K562 (cell line): ENCODE results near the gene FAM184B. TPM values are rescaled to one million over a fixed set of nuclear protein-coding genes. Genes with fewer than 3 reads are reported as not detected.

Source experiments
- ATAC-seq: fragments of 200-7000 bp; cut with Tn5 transposase; 3 replicates; pipeline ENCODE4 v1.9.1; 2020; ENCODE audit warnings: moderate library complexity
- BruUV-seq: library from RNA; stranded (reverse); fragments of 400-500 nt; replicated peaks from 2 replicates; lab custom pipeline; 2021; lab: Mats Ljungman, UMichigan
- CTCF ChIA-PET: fragments of 300-600 bp; formaldehyde crosslinking; extraction: SDS; loops from one replicate; lab custom pipeline; 2021; ENCODE audit warnings: low intra/inter-chr PET ratio; lab: Yijun Ruan, JAX
- POLR2A ChIA-PET: fragments of 300-600, 350-650 bp; sonication (Branson Sonifier 250); formaldehyde crosslinking; extraction: SDS; loops from one replicate; lab custom pipeline; 2021; ENCODE audit warnings: antibody characterized with exemption, inconsistent platforms; lab: Yijun Ruan, JAX
- DNase-seq, 4 experiments: peaks; one replicate each; pipeline versions ENCODE4 v3.0.0 to v3.0.0-alpha.2; 2011 to 2018; ENCODE audit warnings: low spot score in 3 of 4, mixed read lengths in 3 of 4; ENCODE audit errors: extremely low read depth in 1 of 4
- FAIRE-seq: peaks from 2 replicates; lab custom pipeline; 2011; peaks lifted over from hg19 to GRCh38; lab: Jason Lieb, UNC
- H2AFZ ChIP-seq: 2 replicates; pipeline ENCODE4 v1.6.0; 2011; ENCODE audit warnings: low read depth, low read length, control low read depth, inconsistent platforms
- H3K27ac ChIP-seq: fragments of 200-600 bp; 3 replicates; pipeline ENCODE4 v1.8.0; 2011; ENCODE audit warnings: low read depth, mild to moderate bottlenecking, control low read depth, inconsistent platforms, low read length, moderate library complexity, mixed read lengths; ENCODE audit errors: extremely low read depth
- H3K27me3 ChIP-seq, 2 experiments: fragments of 300-600 bp in 1 of 2; 2 replicates in 1 of 2; 3 replicates in 1 of 2; pipeline versions ENCODE4 v1.6.0 to v1.8.0; 2011; ENCODE audit warnings: inconsistent platforms in 2 of 2, low read length in 2 of 2, mild to moderate bottlenecking in 1 of 2, mixed read lengths in 1 of 2, moderate library complexity in 1 of 2; ENCODE audit not compliant: control insufficient read depth in 2 of 2, insufficient read depth in 2 of 2
- H3K36me3 ChIP-seq: fragments of 300-600 bp; 3 replicates; pipeline ENCODE4 v1.8.0; 2011; ENCODE audit warnings: mild to moderate bottlenecking, low read length, inconsistent platforms; ENCODE audit not compliant: control insufficient read depth, insufficient read depth
- H3K4me1 ChIP-seq, 2 experiments: fragments of 200-600 bp in 1 of 2; replicated peaks in 1 of 2; 2 replicates in 1 of 2; 3 replicates in 1 of 2; pipeline versions ENCODE4 v1.5.1 to v1.8.0; 2011; ENCODE audit warnings: inconsistent platforms in 2 of 2, low read length in 2 of 2, mild to moderate bottlenecking in 1 of 2, mixed read lengths in 1 of 2, moderate library complexity in 1 of 2; ENCODE audit not compliant: control insufficient read depth in 2 of 2, insufficient read depth in 2 of 2
- H3K4me2 ChIP-seq: 2 replicates; pipeline ENCODE4 v1.6.1; 2011; ENCODE audit warnings: low read length, control low read depth, inconsistent platforms, mixed read lengths; ENCODE audit not compliant: insufficient read depth
- H3K4me3 ChIP-seq: fragments of 200-600 bp; sonication (generic), shearing (Covaris generic); 2 replicates; pipeline ENCODE4 v1.5.1; 2016; ENCODE audit warnings: control low read depth, inconsistent platforms
- H3K79me2 ChIP-seq: fragments of 200-600 bp; 3 replicates; pipeline ENCODE4 v1.8.0; 2011; ENCODE audit warnings: low read length, inconsistent platforms; ENCODE audit not compliant: control insufficient read depth, insufficient read depth
- H3K9ac ChIP-seq, 2 experiments: 2 replicates each; pipeline versions ENCODE4 v1.6.0 to v1.6.1; 2011; ENCODE audit warnings: low read depth in 2 of 2, low read length in 2 of 2, control low read depth in 1 of 2, inconsistent platforms in 1 of 2, mild to moderate bottlenecking in 1 of 2, mixed read lengths in 1 of 2; ENCODE audit not compliant: insufficient read depth in 1 of 2
- H3K9me1 ChIP-seq: one replicate; pipeline ENCODE4 v1.6.0; 2011; ENCODE audit warnings: inconsistent platforms, mild to moderate bottlenecking, low read length, moderate library complexity; ENCODE audit not compliant: control insufficient read depth, insufficient read depth
- H3K9me3 ChIP-seq: replicated peaks from 2 replicates; pipeline ENCODE4 v1.5.1; 2011; ENCODE audit warnings: low read depth, low read length, inconsistent platforms; ENCODE audit not compliant: control insufficient read depth, insufficient read depth
- H4K20me1 ChIP-seq: replicated peaks from 2 replicates; pipeline ENCODE4 v1.6.1; 2011; ENCODE audit warnings: low read length, inconsistent platforms, mixed read lengths; ENCODE audit not compliant: control insufficient read depth, insufficient read depth
- ELK1 ChIP-seq: sonication (generic); formaldehyde crosslinking; IDR thresholded peaks from 2 replicates; pipeline ENCODE4 v1.8.1; 2022; ENCODE audit warnings: missing genetic modification reagents
- POLR3A ChIP-seq: IDR thresholded peaks from 2 replicates; pipeline ENCODE4 v1.6.1; 2011; ENCODE audit warnings: borderline replicate concordance, mild to moderate bottlenecking, moderate library complexity; ENCODE audit not compliant: insufficient read length, insufficient read depth; ENCODE audit errors: extremely low read depth
- TAF15 ChIP-seq: fragments of 200-400 bp; formaldehyde crosslinking; IDR thresholded peaks from 2 replicates; pipeline ENCODE4 v1.6.1; 2017; ENCODE audit warnings: mild to moderate bottlenecking, low read depth, low read length, moderate library complexity
- THAP12 ChIP-seq: fragments of 250-450 bp; sonication (Bioruptor Pico); IDR thresholded peaks from 2 replicates; pipeline ENCODE4 v1.9.0; 2021; ENCODE audit warnings: mild to moderate bottlenecking, inconsistent platforms
- WGBS: fragments of 100-300 bp; shearing (Covaris generic); methylation state at CpG from one replicate; pipeline ENCODE4 v1.1.6; 2016; ENCODE audit warnings: low coverage, mixed read lengths; ENCODE audit not compliant: insufficient coverage; ENCODE audit errors: missing lambda C conversion rate; 5-methylcytosine and 5-hydroxymethylcytosine counted together
- in situ Hi-C: fragments of 300-500 bp; cut with MboI; formaldehyde crosslinking; loops from 4 replicates; pipeline ENCODE4 v1.15.0; 2018; ENCODE audit warnings: inconsistent platforms, mixed read lengths
- intact Hi-C: fragments of 100-400 bp; cut with micrococcal nuclease; formaldehyde crosslinking; loops from 2 replicates; pipeline ENCODE4 v1.14.2; 2022
- polyA plus RNA-seq, 8 experiments: library from polyadenylated mRNA; depleted of rRNA in 4 of 8; stranded (reverse) in 5 of 8; unstranded in 3 of 8; fragments of >200 nt; fragmentation: Nextera tagmentation in 2 of 8; fragmentation: Illumina TruSeq in 1 of 8; extraction: Ambion mirVana in 2 of 8; extraction: Trizol in 1 of 8; gene quantifications; 2 replicates each; pipeline versions ENCODE4 v1.2.1 to v1.2.3, GENCODE V29; 2011 to 2014; ENCODE audit warnings: inconsistent platforms in 1 of 8, missing spikeins in 1 of 8
- total RNA-seq, 7 experiments: library from RNA; depleted of rRNA in 6 of 7; stranded (reverse); fragments of >200 nt in 6 of 7; fragmentation: Illumina TruSeq in 2 of 7; extraction: Trizol in 2 of 7; gene quantifications; 2 replicates each; pipeline versions ENCODE4 v1.2.1 to v1.2.3, GENCODE V29; 2011 to 2021; ENCODE audit warnings: low replicate concordance in 1 of 7

FAM184B gene
- total and polyA plus RNA-seq, 9 of the 15 experiments (the other 6 are each of a cell fraction or from before 2014, with no cell fraction given) = not detected

GRCh38 chr4:17761062-17761461 is 20.4 kb downstream of the FAM184B start:
- POLR2A ChIA-PET = interaction anchor here (0.7 kb wide), 1 partner anchor 161 kb away, joined by 3 read pairs; no protein-coding TSS in a partner anchor

More at GRCh38 chr4:17761062-17761461, 20.4 kb downstream of the FAM184B start:
- no peak overlapping the region for H3K4me3 ChIP-seq
- H3K9ac ChIP-seq = no peak overlapping the region
- no peaks in the 10 kb centered on the region for H3K9me1 ChIP-seq
- H3K4me1 ChIP-seq = no peaks in the 10 kb centered on the region
- H3K79me2 ChIP-seq = no peaks in the 10 kb centered on the region
- peaks cover 7 to 9% of the 10 kb centered on the region in 2 experiments; a peak in 4 of 5 replicates for H3K27me3 ChIP-seq
- FAIRE-seq (no peak), DNase-seq (no peak), ATAC-seq (no peak; the same call in 2 of the 3 replicates)
- H3K27ac ChIP-seq = no peak overlapping the region
- H4K20me1 ChIP-seq = no peaks in the 10 kb centered on the region
- intact Hi-C loops (no loop called here), in situ Hi-C loops (no loop called here)
- H3K4me2 ChIP-seq = no peak overlapping the region
- CTCF ChIA-PET = no interaction called here
- no peak overlapping the region for H2AFZ ChIP-seq
- H3K36me3 ChIP-seq = no peaks in the 10 kb centered on the region
- WGBS = 0% methylated on average over 1 of the region's 1 CpG
- TF ChIP-seq ELK1 (CRISPR knock-in tag) = no peak
- no peak for TF ChIP-seq THAP12 (CRISPR knock-in tag)
- no peak for TF ChIP-seq POLR3A
- no peak for TF ChIP-seq TAF15
- peaks cover 3% of the 10 kb centered on the region; the same call in 1 of the 2 replicates for H3K9me3 ChIP-seq
- no TSS peak for BruUV-seq
